Inferior parietal cortex (tissue), 1 donor: ENCODE measurements around the gene FBL.

Experiments
- DNase-seq: peaks from one replicate; pipeline ENCODE4 v3.0.0-alpha.2; 2016; ENCODE audit errors: extremely low spot score

The FBL gene

GRCh38 chr19:39788244-39788643 is 57.9 kb downstream of the FBL start:
- no peak for DNase-seq
